HG02938 (cell line): ENCODE measurements around the gene MAGI3.

ENCODE experiments used
- ATAC-seq: cut with Tn5 transposase; IDR thresholded peaks from one replicate; pipeline ENCODE4 v1.9.1; 2021; ENCODE audit warnings: mild to moderate bottlenecking, moderate library complexity; ENCODE audit not compliant: unreplicated experiment

The MAGI3 gene

GRCh38 chr1:113641396-113641795 is 251.1 kb downstream of the MAGI3 start:
- ATAC-seq = no peak

- ATAC-seq = no peak
Observed at GRCh38 chr1:113647164-113647563, 256.8 kb downstream of the MAGI3 start.

GRCh38 chr1:113648478-113648877 is 258.2 kb downstream of the MAGI3 start:
- ATAC-seq = no peak

- ATAC-seq = no peak
Observed at GRCh38 chr1:113652771-113653170, 262.5 kb downstream of the MAGI3 start.

GRCh38 chr1:113653741-113654140 is 263.4 kb downstream of the MAGI3 start:
- ATAC-seq = no peak

- ATAC-seq = no peak
Observed at GRCh38 chr1:113654883-113655282, 264.6 kb downstream of the MAGI3 start.

GRCh38 chr1:113657126-113657525 is 266.8 kb downstream of the MAGI3 start:
- ATAC-seq = no peak

GRCh38 chr1:113657556-113658063 is 267.3 kb downstream of the MAGI3 start:
- no peak for ATAC-seq

- no peak for ATAC-seq
Observed at GRCh38 chr1:113659035-113659434, 268.7 kb downstream of the MAGI3 start.

GRCh38 chr1:113659556-113659955 is 269.2 kb downstream of the MAGI3 start:
- no peak for ATAC-seq

GRCh38 chr1:113660088-113660487 is 269.8 kb downstream of the MAGI3 start:
- ATAC-seq = no peak

- no peak for ATAC-seq
Observed at GRCh38 chr1:113662101-113662500, 271.8 kb downstream of the MAGI3 start.

GRCh38 chr1:113663165-113663951 is 273.0 kb downstream of the MAGI3 start:
- no peak for ATAC-seq

GRCh38 chr1:113665071-113665470 is 274.8 kb downstream of the MAGI3 start:
- no peak for ATAC-seq

GRCh38 chr1:113666126-113666525 is 275.8 kb downstream of the MAGI3 start:
- no peak for ATAC-seq

GRCh38 chr1:113669988-113670387 is 279.7 kb downstream of the MAGI3 start:
- no peak for ATAC-seq

GRCh38 chr1:113670650-113671049 is 280.3 kb downstream of the MAGI3 start:
- no peak for ATAC-seq

- no peak for ATAC-seq
Observed at GRCh38 chr1:113672491-113672890, 282.2 kb downstream of the MAGI3 start.

- ATAC-seq = no peak
Observed at GRCh38 chr1:113674591-113674990, 284.3 kb downstream of the MAGI3 start.

- no peak for ATAC-seq
Observed at GRCh38 chr1:113675302-113675701, 285.0 kb downstream of the MAGI3 start.

- ATAC-seq = no peak
Observed at GRCh38 chr1:113676524-113676923, 286.2 kb downstream of the MAGI3 start.

GRCh38 chr1:113677250-113678158 is 287.2 kb downstream of the MAGI3 start:
- no peak for ATAC-seq
